GM21381 (cell line): Measurements from ENCODE around the gene ATP1A3.

Experiments used
- ATAC-seq: cut with Tn5 transposase; IDR thresholded peaks from one replicate; pipeline ENCODE4 v1.9.1; 2021; ENCODE audit warnings: mild to moderate bottlenecking, moderate library complexity; ENCODE audit not compliant: unreplicated experiment

Gene ATP1A3

DNA sequence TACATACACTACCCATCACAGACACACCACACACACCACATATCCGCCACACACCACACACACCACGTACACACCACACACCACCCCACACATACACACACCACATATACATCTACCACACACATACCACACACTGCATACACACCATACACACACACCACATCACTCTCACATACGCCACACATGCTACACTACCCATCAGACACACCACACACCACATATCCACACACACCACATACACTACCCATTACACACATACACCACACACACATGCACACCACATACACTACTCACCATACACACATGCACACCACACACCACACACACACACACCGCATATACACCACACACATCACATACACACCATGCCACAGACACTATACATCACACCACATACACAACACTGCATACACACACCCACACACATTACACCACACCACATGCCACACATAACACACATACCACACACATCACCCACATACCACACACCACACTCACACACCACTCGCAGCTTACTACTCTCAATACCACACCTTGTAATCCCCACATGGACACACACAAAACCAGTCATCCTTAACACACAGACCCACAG is 75.3 kb downstream of the ATP1A3 start:
- no peak for ATAC-seq

DNA sequence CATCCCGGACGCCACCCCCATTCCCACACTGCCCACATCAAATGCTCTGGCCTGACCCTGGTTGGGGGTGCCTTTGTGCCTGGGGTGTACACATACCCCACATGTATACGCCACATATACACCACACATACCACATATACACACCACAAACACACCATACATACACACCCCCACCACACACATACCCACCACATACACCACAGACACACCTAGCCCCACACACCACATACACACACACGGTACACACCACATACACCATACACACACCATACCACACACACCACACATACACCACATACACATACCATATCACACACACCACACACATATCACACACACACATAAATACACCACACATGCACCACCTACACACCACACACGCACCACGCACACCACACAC is 75.9 kb downstream of the ATP1A3 start:
- no peak for ATAC-seq

DNA sequence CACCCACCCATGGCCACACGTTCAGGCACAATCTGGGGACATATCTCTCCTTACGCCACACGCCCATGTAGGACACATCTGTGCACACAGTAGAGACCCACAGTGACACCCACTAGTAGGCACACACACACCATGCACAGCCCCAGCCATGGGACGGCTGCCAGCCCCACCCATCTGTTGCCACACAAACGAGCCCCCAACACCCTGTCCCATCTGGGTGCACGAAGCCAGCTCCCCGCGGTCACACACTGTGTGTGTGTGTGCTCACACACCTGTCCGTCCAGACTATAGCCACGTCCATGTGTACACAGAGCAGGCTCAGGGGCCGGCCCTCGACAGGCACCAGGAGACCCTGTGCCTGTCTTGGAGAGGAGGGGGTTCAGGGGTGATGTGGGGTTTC is 76.4 kb downstream of the ATP1A3 start:
- ATAC-seq = no peak
